Measurements from ENCODE around the gene ADGRG3. TPM values are rescaled to one million over a fixed set of nuclear protein-coding genes. Genes with fewer than 3 reads are reported as not detected.

The ADGRG3 gene
- total and polyA plus RNA-seq, 2 of the 8 experiments (the other 6 are each of a cell fraction or from before 2014, with no cell fraction given), result 0.28 to 0.98 TPM

- Histone ChIP-seq H3K14ac (ENCODE audit: insufficient read length) (no peak overlapping the region), H4K5ac (ENCODE audit: insufficient read length, low read depth, low read length) (no peak overlapping the region), H3K79me2 (ENCODE audit: control insufficient read depth in 1 of 2, insufficient read depth in 2 of 2, low read length in 2 of 2) (no peaks in the 10 kb centered on the region), H4K20me1 (replicated peaks in 1 of 2; ENCODE audit: control insufficient read depth in 1 of 2, insufficient read depth in 2 of 2, low read length in 2 of 2) (no peaks in the 10 kb centered on the region), H3K4me3 (ENCODE audit: extremely low read depth in 1 of 4, insufficient read depth in 2 of 4, low read depth in 3 of 4, low read length in 4 of 4) (no peak overlapping the region), H3K23ac (ENCODE audit: insufficient read length) (no peak overlapping the region), H2BK15ac (ENCODE audit: low read length) (no peak overlapping the region), H2BK120ac (replicated peaks; ENCODE audit: low read depth, low read length) (no peak overlapping the region), H3K18ac (ENCODE audit: extremely low read depth, low read length) (no peak overlapping the region), H3K56ac (replicated peaks; ENCODE audit: insufficient read length, low read depth, low read length) (no peak overlapping the region), H3K4me2 (ENCODE audit: insufficient read depth in 1 of 2, low read depth in 2 of 2, low read length in 2 of 2) (no peak overlapping the region), H3K79me1 (ENCODE audit: low read depth, low read length) (no peaks in the 10 kb centered on the region), H3K9me3 (ENCODE audit: insufficient read depth in 2 of 2, low read depth in 1 of 2, low read length in 1 of 2) (no peaks in the 10 kb centered on the region), H4K91ac (replicated peaks; ENCODE audit: insufficient read length, low read length) (no peak overlapping the region), H3K9ac (replicated peaks in 1 of 4; ENCODE audit: extremely low read depth in 1 of 4, low read depth in 3 of 4, low read length in 3 of 4) (no peak overlapping the region), H3K36me3 (ENCODE audit: control insufficient read depth in 2 of 4, insufficient read depth in 4 of 4, low read length in 3 of 4) (no peaks in the 10 kb centered on the region), H2AK5ac (ENCODE audit: low read depth, low read length) (no peak overlapping the region), H3K27me3 (replicated peaks in 1 of 4; ENCODE audit: control insufficient read depth in 3 of 4, extremely low read depth in 1 of 4, insufficient read depth in 3 of 4, low read length in 3 of 4) (no peaks in the 10 kb centered on the region), H3K23me2 (ENCODE audit: low read depth, low read length) (no peaks in the 10 kb centered on the region), H4K8ac (ENCODE audit: extremely low read depth, insufficient read depth, low read length) (no peak overlapping the region), H3K4ac (replicated peaks; ENCODE audit: insufficient read length, low read depth, low read length) (no peak overlapping the region), H3K4me1 (replicated peaks in 1 of 4; ENCODE audit: control insufficient read depth in 3 of 4, insufficient read depth in 4 of 4, low read length in 3 of 4) (no peaks in the 10 kb centered on the region), H2BK12ac (ENCODE audit: low read depth, low read length) (no peak overlapping the region), H2BK5ac (ENCODE audit: low read depth, low read length) (no peak overlapping the region), H2BK20ac (ENCODE audit: low read length) (no peak overlapping the region), H3K27ac (ENCODE audit: low read depth, low read length) (no peak overlapping the region), H2AFZ (ENCODE audit: low read length) (no peak overlapping the region)
- DNase-seq (ENCODE audit: low read depth in 1 of 2, low spot score in 2 of 2) (no peak), FAIRE-seq (no peak)
- WGBS, 2 experiments (ENCODE audit: extremely low coverage in 1 of 2, insufficient coverage in 1 of 2, insufficient read length in 1 of 2, insufficient replicate concordance in 2 of 2, low coverage in 1 of 2, low lambda C conversion rate in 2 of 2, missing lambda C conversion rate in 1 of 2), result 86% methylated on average over 6 of the region's 6 CpGs; no CpG with 5 or more reads in 1 of the 2 experiments
- CTCF ChIA-PET (ENCODE audit: partially characterized antibody), result interaction anchor here (0.6 to 4.2 kb wide), 6 partner anchors 9 to 237 kb away, joined by 3 to 15 read pairs (median 7); partner anchors contain the start of gene ADGRG3
- POLR2A ChIA-PET (ENCODE audit: partially characterized antibody), result interaction anchor here (2.3 kb wide), 1 partner anchor 10 kb away, joined by 6 read pairs; no protein-coding TSS in a partner anchor
- no peak for TF ChIP-seq RAD21 (IDR thresholded peaks at IDR 0.05 in 1 of 2, conservative IDR thresholded peaks at IDR 0.05 in 1 of 2; ENCODE audit: low read depth in 2 of 2, low read length in 2 of 2)
- no peak for TF ChIP-seq KDM4A (IDR thresholded peaks at IDR 0.05; ENCODE audit: low read depth, low read length, severe bottlenecking)
- TF ChIP-seq RBBP5 (IDR thresholded peaks at IDR 0.05; ENCODE audit: borderline replicate concordance, low read depth, low read length), result no peak
- no peak for TF ChIP-seq HDAC2 (IDR thresholded peaks at IDR 0.05; ENCODE audit: borderline replicate concordance in 1 of 2, low read depth in 2 of 2, low read length in 2 of 2)
- no peak for TF ChIP-seq CHD2 (IDR thresholded peaks at IDR 0.05; ENCODE audit: low read length)
- TF ChIP-seq EP300 (IDR thresholded peaks at IDR 0.05; ENCODE audit: borderline replicate concordance in 1 of 2, low read depth in 2 of 2, low read length in 2 of 2), result no peak
- no peak for TF ChIP-seq BRCA1 (IDR thresholded peaks at IDR 0.05; ENCODE audit: low read depth, low read length)
- no peak for TF ChIP-seq TCF12 (IDR thresholded peaks at IDR 0.05; ENCODE audit: low read depth, low read length)
- TF ChIP-seq PHF8 (conservative IDR thresholded peaks at IDR 0.05; ENCODE audit: low read depth, low read length), result no peak
- no peak for TF ChIP-seq SIX5 (IDR thresholded peaks at IDR 0.05; ENCODE audit: low read depth, low read length)
- no peak for TF ChIP-seq CBX5 (IDR thresholded peaks at IDR 0.05; ENCODE audit: low read depth, low read length)
Observed at GRCh38 chr16:57714047-57714446, 45.9 kb downstream of the ADGRG3 start.
